OCI-LY1 (cell line): ENCODE data around the gene UNC13D.

Experiments
- H2AFZ ChIP-seq: fragments of 200-600 bp; sonication (generic), shearing (Covaris generic); 2 replicates; pipeline ENCODE4 v1.6.0; 2014; ENCODE audit warnings: antibody characterized with exemption, mild to moderate bottlenecking, low read length
- H3F3A ChIP-seq: fragments of 200-600 bp; sonication (generic), shearing (Covaris generic); 2 replicates; pipeline ENCODE4 v1.6.0; 2014; ENCODE audit warnings: mild to moderate bottlenecking, antibody characterized with exemption, low read length, moderate library complexity; ENCODE audit not compliant: insufficient read depth
- H3K27ac ChIP-seq: fragments of 200-600 bp; sonication (generic); 2 replicates; pipeline ENCODE4 v1.5.1; 2014; ENCODE audit warnings: low read length, mixed run types, mild to moderate bottlenecking, low read depth; ENCODE audit not compliant: poor library complexity, severe bottlenecking
- H3K27me3 ChIP-seq: fragments of 200-600 bp; sonication (generic); 2 replicates; pipeline ENCODE4 v1.6.0; 2014; ENCODE audit warnings: antibody characterized with exemption, mild to moderate bottlenecking, low read length, moderate library complexity; ENCODE audit not compliant: insufficient read depth
- H3K36me3 ChIP-seq: fragments of 200-600 bp; sonication (generic); 2 replicates; pipeline ENCODE4 v1.6.1; 2014; ENCODE audit warnings: mild to moderate bottlenecking, antibody characterized with exemption, low read length, moderate library complexity, mixed read lengths; ENCODE audit not compliant: insufficient read depth
- H3K4me1 ChIP-seq: fragments of 200-600 bp; sonication (generic); 2 replicates; pipeline ENCODE4 v1.5.1; 2014; ENCODE audit warnings: mild to moderate bottlenecking, low read length, moderate library complexity; ENCODE audit not compliant: insufficient read depth, severe bottlenecking
- H3K4me2 ChIP-seq: fragments of 200-600 bp; sonication (generic), shearing (Covaris generic); 2 replicates; pipeline ENCODE4 v1.6.1; 2014; ENCODE audit warnings: low read length
- H3K4me3 ChIP-seq: fragments of 200-600 bp; sonication (generic); 2 replicates; pipeline ENCODE4 v1.5.1; 2014; ENCODE audit warnings: low read length, low read depth, mild to moderate bottlenecking, mixed read lengths; ENCODE audit not compliant: poor library complexity, severe bottlenecking
- H3K79me2 ChIP-seq: fragments of 200-600 bp; shearing (Covaris generic); 2 replicates; pipeline ENCODE4 v1.6.1; 2016; ENCODE audit warnings: mixed run types, low read length, mixed read lengths; ENCODE audit not compliant: insufficient read depth
- H3K9ac ChIP-seq: fragments of 200-600 bp; sonication (generic), shearing (Covaris generic); 2 replicates; pipeline ENCODE4 v1.6.1; 2014; ENCODE audit warnings: mild to moderate bottlenecking, low read length, mixed read lengths
- H3K9me2 ChIP-seq: fragments of 200-600 bp; sonication (generic), shearing (Covaris generic); 2 replicates; pipeline ENCODE4 v1.6.1; 2014; ENCODE audit warnings: low read depth, mild to moderate bottlenecking, low read length, mixed read lengths
- H3K9me3 ChIP-seq: fragments of 200-600 bp; shearing (Covaris generic); 2 replicates; pipeline ENCODE4 v1.6.1; 2014; ENCODE audit warnings: low read length, mixed read lengths
- H4K20me1 ChIP-seq: fragments of 200-600 bp; sonication (generic), shearing (Covaris generic); 2 replicates; pipeline ENCODE4 v1.6.0; 2016; ENCODE audit warnings: mild to moderate bottlenecking, low read length; ENCODE audit not compliant: insufficient read depth
- CTCF ChIP-seq: fragments of 200-600 bp; sonication (generic), shearing (Covaris generic); IDR thresholded peaks from 2 replicates; pipeline ENCODE4 v1.5.1; 2017; ENCODE audit warnings: mild to moderate bottlenecking, antibody characterized with exemption, low read length, moderate library complexity, mixed read lengths
- EZH2 ChIP-seq: fragments of 200-600 bp; sonication (generic), shearing (Covaris generic); IDR thresholded peaks from 2 replicates; pipeline ENCODE4 v1.8.0; 2017; ENCODE audit warnings: borderline replicate concordance, mixed run types, mild to moderate bottlenecking, antibody characterized with exemption, low read length, moderate library complexity, mixed read lengths

The UNC13D gene

GRCh38 chr17:75842963-75843576 is 1.1 kb downstream of the UNC13D start:
- no peak overlapping the region for H3K4me2 ChIP-seq
- TF ChIP-seq EZH2 (no peak), CTCF (no peak)

GRCh38 chr17:75842411-75842810 is 1.8 kb downstream of the UNC13D start:
- H3K36me3 ChIP-seq = peaks cover 17% of the 10 kb centered on the region; the same call in 1 of the 2 replicates
- peaks cover 6% of the 10 kb centered on the region for H3K4me1 ChIP-seq
- no peaks in the 10 kb centered on the region for H3K9me2 ChIP-seq
- H3K9ac ChIP-seq = no peak overlapping the region
- no peak overlapping the region for H3K27ac ChIP-seq
- no peak overlapping the region for H2AFZ ChIP-seq
- H4K20me1 ChIP-seq = no peaks in the 10 kb centered on the region
- no peaks in the 10 kb centered on the region for H3K9me3 ChIP-seq
- no peaks in the 10 kb centered on the region for H3F3A ChIP-seq
- H3K4me3 ChIP-seq = no peak overlapping the region
- H3K4me2 ChIP-seq = no peak overlapping the region
- TF ChIP-seq CTCF (no peak), EZH2 (no peak)
- H3K27me3 ChIP-seq = no peaks in the 10 kb centered on the region; the same call in 1 of the 2 replicates
- no peaks in the 10 kb centered on the region for H3K79me2 ChIP-seq

More at GRCh38 chr17:75842963-75843576, 1.1 kb downstream of the UNC13D start:
- H3F3A ChIP-seq = no peaks in the 10 kb centered on the region
- no peak overlapping the region for H2AFZ ChIP-seq
- H3K9me2 ChIP-seq = no peaks in the 10 kb centered on the region
- H3K27me3 ChIP-seq = no peaks in the 10 kb centered on the region; the same call in 1 of the 2 replicates
- H3K4me1 ChIP-seq = peaks cover 6% of the 10 kb centered on the region
- H3K27ac ChIP-seq = no peak overlapping the region
- no peaks in the 10 kb centered on the region for H4K20me1 ChIP-seq
- H3K79me2 ChIP-seq = no peaks in the 10 kb centered on the region
- H3K4me3 ChIP-seq = no peak overlapping the region
- H3K9me3 ChIP-seq = no peaks in the 10 kb centered on the region
- H3K36me3 ChIP-seq = peaks cover 23% of the 10 kb centered on the region; the same call in 1 of the 2 replicates
- no peak overlapping the region for H3K9ac ChIP-seq

GRCh38 chr17:75840799-75841164 is 3.4 kb downstream of the UNC13D start:
- no peaks in the 10 kb centered on the region for H4K20me1 ChIP-seq
- no peak overlapping the region for H3K4me3 ChIP-seq
- peaks cover 2% of the 10 kb centered on the region; the same call in 1 of the 2 replicates for H3K36me3 ChIP-seq
- no peaks in the 10 kb centered on the region for H3F3A ChIP-seq
- H3K27ac ChIP-seq = no peak overlapping the region
- no peak overlapping the region for H3K4me2 ChIP-seq
- TF ChIP-seq CTCF = no peak
- no peak for TF ChIP-seq EZH2
- H3K27me3 ChIP-seq = no peaks in the 10 kb centered on the region; the same call in 1 of the 2 replicates
- peaks cover 6% of the 10 kb centered on the region for H3K4me1 ChIP-seq
- H3K79me2 ChIP-seq = no peaks in the 10 kb centered on the region
- no peaks in the 10 kb centered on the region for H3K9me2 ChIP-seq
- no peak overlapping the region for H3K9ac ChIP-seq
- H2AFZ ChIP-seq = no peak overlapping the region
- H3K9me3 ChIP-seq = no peaks in the 10 kb centered on the region
